Aorta (tissue), 5 donors: ENCODE data around the gene DIAPH2. TPM values are rescaled to one million over a fixed set of nuclear protein-coding genes. Genes with fewer than 3 reads are reported as not detected.

Source experiments
- ATAC-seq: fragments of 200-7000 bp; cut with Tn5 transposase; one replicate; pipeline ENCODE4 v1.9.1; 2022; ENCODE audit warnings: moderate library complexity; ENCODE audit not compliant: low FRiP score
- DNase-seq, 2 donors: peaks; one replicate each; pipeline ENCODE4 v3.0.0-alpha.2; 2020
- H3K27ac ChIP-seq, 2 donors: one replicate each; pipeline ENCODE4 v1.5.1; 2013; ENCODE audit warnings: low read length in 2 of 2, mild to moderate bottlenecking in 2 of 2, moderate library complexity in 2 of 2, control low read depth in 1 of 2, inconsistent platforms in 1 of 2, low read depth in 1 of 2
- H3K27me3 ChIP-seq, 2 donors: one replicate each; pipeline ENCODE4 v1.6.1; 2013; ENCODE audit warnings: control low read depth in 1 of 2, low read length in 1 of 2, mild to moderate bottlenecking in 1 of 2, moderate library complexity in 1 of 2; ENCODE audit not compliant: insufficient read depth in 2 of 2, control insufficient read depth in 1 of 2
- H3K36me3 ChIP-seq, 2 donors: one replicate each; pipeline ENCODE4 v1.6.1; 2013; ENCODE audit warnings: control low read depth in 1 of 2, low read length in 1 of 2, mild to moderate bottlenecking in 1 of 2; ENCODE audit not compliant: insufficient read depth in 2 of 2, control insufficient read depth in 1 of 2
- H3K4me1 ChIP-seq, 2 donors: one replicate each; pipeline ENCODE4 v1.6.1; 2013; ENCODE audit warnings: low read length in 2 of 2, control low read depth in 1 of 2, mild to moderate bottlenecking in 1 of 2, moderate library complexity in 1 of 2; ENCODE audit not compliant: insufficient read depth in 2 of 2, control insufficient read depth in 1 of 2
- H3K4me3 ChIP-seq, 2 donors: one replicate each; pipeline ENCODE4 v1.5.1; 2013; ENCODE audit warnings: low read length in 2 of 2, control low read depth in 1 of 2, mild to moderate bottlenecking in 1 of 2
- H3K9me3 ChIP-seq: one replicate; pipeline ENCODE4 v1.6.1; 2013; ENCODE audit warnings: mild to moderate bottlenecking, low read length; ENCODE audit not compliant: control insufficient read depth
- WGBS, 2 donors: extraction: QIAGEN DNeasy Blood & Tissue Kit; methylation state at CpG; one replicate each; pipeline ENCODE4 v1.1.7; 2013; 5-methylcytosine and 5-hydroxymethylcytosine counted together
- intact Hi-C, 2 donors: fragments of 100-400 bp; cut with DNase I; formaldehyde crosslinking; loops; one replicate each; pipeline versions ENCODE4 v1.14.2 to v1.15.0; 2022
- polyA plus RNA-seq, 2 donors: library from polyadenylated mRNA; stranded (reverse); fragments of 200-250 nt; gene quantifications; one replicate each; pipeline ENCODE4 v1.2.3, GENCODE V29; 2013
- total RNA-seq, 2 donors: library from RNA; stranded (reverse); fragmentation: NEBNext Ultra II Directional; extraction: Animal tissue kit (Norgen Biotek cat#: 25700); gene quantifications; one replicate each; pipeline ENCODE4 v1.2.1, GENCODE V29; 2021
- donor health status: healthy with polysubstance abuse.
- donor health status: Bipolar disorder and iron deficiency.
- donor health status: DM: no; HTN: no; CAD: no.
- donor health status: DM: no; HTN: no; CAD: no.
- donor health status: DM: yes; HTN: yes; CAD: no.

DIAPH2 gene
- total and polyA plus RNA-seq, 4 donors: 6.5 to 48.4 (median 29.9) TPM

DNA sequence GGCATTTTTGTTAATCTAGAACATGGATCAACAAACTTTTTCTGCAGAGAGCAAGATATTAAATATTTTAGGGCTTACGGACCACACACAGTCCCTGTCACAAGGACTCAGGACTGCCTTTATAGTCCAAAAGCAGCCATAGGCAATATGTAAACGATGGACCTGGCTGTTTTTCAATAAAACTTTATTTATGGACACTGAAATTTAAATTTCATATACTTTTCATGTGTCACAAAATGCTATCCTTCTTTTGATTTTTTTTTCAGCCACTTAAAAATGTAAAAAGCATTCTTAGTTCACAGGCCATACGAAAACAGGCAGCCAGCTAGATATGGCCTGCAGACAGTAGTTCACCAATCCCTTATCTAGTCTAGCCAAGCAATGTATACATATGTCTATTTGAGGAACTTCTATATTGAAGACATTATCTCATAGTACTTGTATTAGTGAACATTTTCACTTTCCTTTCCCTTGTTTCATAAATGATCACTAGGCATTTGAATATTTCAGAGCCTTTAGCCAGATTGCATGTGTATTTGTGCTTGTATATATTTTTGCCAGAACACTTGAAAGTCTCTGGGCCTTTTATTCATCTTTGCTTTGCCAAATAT, 549.9 kb downstream of the DIAPH2 start:
- DNase-seq (no peak), ATAC-seq (no peak)
- intact Hi-C loops: no loop called here
- no peaks in the 10 kb centered on the region for H3K36me3 ChIP-seq
- H3K27me3 ChIP-seq: no peaks in the 10 kb centered on the region
- no peaks in the 10 kb centered on the region for H3K9me3 ChIP-seq
- H3K27ac ChIP-seq: no peak overlapping the region
- 79 to 97% methylated on average over 3 of the region's 3 CpGs for WGBS, 2 donors
- H3K4me1 ChIP-seq: no peaks in the 10 kb centered on the region
- no peak overlapping the region for H3K4me3 ChIP-seq

DNA sequence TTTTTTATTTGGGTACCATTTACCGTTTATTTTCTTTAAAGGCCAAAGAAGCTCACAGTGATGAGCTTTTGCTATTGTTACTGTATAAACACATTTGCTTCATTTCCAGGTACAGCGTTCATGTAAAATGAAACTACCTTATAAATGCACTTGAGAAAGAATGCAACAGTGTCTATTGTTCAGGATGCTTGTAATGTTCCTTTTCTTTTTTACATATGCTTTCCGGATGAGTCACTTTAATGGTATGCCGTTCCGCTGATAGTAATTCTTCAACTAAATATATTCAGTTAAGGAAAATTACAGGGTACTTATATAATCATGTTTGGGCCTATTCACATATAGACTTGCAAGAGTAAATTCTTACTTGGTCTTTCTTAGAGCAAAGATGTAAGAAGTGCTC, 554.0 kb downstream of the DIAPH2 start:
- 70 to 74% methylated on average over 5 of the region's 5 CpGs for WGBS, 2 donors
- Histone ChIP-seq H3K4me3 (no peak overlapping the region), H3K9me3 (no peaks in the 10 kb centered on the region), H3K36me3 (no peaks in the 10 kb centered on the region), H3K4me1 (no peaks in the 10 kb centered on the region), H3K27me3 (no peaks in the 10 kb centered on the region), H3K27ac (no peak overlapping the region)
- DNase-seq: no peak
- intact Hi-C loops: no loop called here
- ATAC-seq: no peak

DNA sequence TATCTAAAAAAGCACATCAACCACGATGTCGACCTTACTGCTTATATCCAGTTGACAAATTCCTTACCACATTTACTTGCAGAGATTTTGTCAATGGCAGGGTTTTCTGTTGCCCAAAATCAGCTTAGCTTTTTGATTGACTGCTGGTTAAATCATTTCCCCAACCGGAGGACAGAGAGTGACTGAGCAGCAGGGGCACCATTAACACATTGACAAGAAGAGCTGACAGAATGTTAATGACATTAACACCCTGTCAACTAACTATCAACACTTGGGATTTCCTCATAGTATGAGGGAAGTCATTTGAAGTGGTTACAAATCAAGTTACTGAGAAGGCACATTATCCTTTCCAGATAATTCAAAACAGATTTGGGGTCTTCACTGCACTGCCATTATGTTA, 567.5 kb downstream of the DIAPH2 start:
- H3K4me3 ChIP-seq: no peak overlapping the region
- DNase-seq: no peak
- H3K9me3 ChIP-seq: no peaks in the 10 kb centered on the region
- intact Hi-C loops: no loop called here
- H3K36me3 ChIP-seq: no peaks in the 10 kb centered on the region
- no peaks in the 10 kb centered on the region for H3K27me3 ChIP-seq
- no peaks in the 10 kb centered on the region for H3K4me1 ChIP-seq
- ATAC-seq: no peak
- H3K27ac ChIP-seq: no peak overlapping the region
- WGBS, 2 donors: 58 to 78% methylated on average over 3 of the region's 3 CpGs

DNA sequence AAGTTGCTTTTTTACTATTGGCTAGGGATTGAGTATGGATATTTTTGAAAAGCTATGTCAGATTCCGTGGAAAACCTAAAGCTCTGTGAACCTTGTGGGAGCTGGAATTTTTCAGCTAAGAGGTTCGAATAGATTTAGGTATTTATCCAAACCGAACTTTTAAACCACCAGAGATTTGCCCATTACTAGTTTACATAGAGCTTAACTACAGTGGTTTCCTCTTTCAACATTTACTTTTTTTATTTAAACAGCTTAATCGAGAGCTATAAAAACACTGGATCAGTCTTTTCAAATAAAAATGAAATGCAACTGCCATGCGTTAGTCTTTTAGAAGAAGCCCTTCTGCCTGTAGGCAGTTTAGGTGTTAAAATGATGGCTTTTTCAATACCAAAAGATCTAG, 576.0 kb downstream of the DIAPH2 start:
- ATAC-seq (no peak), DNase-seq (no peak)
- intact Hi-C loops: no loop called here
- Histone ChIP-seq H3K4me3 (no peak overlapping the region), H3K4me1 (no peaks in the 10 kb centered on the region), H3K9me3 (no peaks in the 10 kb centered on the region), H3K36me3 (no peaks in the 10 kb centered on the region), H3K27me3 (no peaks in the 10 kb centered on the region), H3K27ac (no peak overlapping the region)
- WGBS, 2 donors: 21 to 38% methylated on average over 5 of the region's 5 CpGs

DNA sequence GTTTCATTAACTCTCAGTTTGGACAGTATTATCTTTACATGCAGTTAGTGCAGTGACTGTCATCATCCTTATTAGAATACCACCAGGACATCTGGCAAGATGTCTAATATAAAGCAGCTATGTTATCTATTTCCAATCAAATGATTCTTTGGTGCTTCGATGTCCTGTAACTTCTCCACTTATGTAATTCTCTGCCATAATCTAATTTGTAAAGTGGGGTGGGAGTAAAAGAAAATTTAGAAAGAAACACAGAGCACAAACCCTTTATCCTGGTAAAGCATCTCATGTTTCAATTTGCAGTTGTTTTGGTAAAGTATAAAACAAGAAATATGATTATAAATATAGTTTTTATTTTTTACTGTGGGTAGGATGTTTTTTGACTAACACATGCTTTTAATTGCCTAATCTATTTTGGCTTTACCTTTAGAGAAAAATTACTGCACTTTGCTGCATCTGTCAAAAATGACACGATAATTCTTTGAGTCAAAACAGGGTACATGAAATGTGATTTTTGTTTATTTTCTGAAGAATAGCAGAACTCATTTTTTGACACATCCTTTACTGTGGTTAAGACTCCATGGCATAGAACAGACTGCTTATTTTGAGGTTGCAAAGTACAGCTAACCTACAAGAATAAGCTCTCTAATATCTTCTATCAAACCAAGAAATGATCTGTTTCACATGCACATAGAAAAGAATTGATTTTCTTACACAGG, 581.9 kb downstream of the DIAPH2 start:
- H3K4me3 ChIP-seq: no peak overlapping the region
- DNase-seq: no peak
- intact Hi-C loops: no loop called here
- H3K36me3 ChIP-seq: no peaks in the 10 kb centered on the region
- no peak overlapping the region for H3K27ac ChIP-seq
- H3K27me3 ChIP-seq: no peaks in the 10 kb centered on the region
- WGBS, 2 donors: 51 to 56% methylated on average over 2 of the region's 2 CpGs
- H3K9me3 ChIP-seq: no peaks in the 10 kb centered on the region
- no peak for ATAC-seq
- H3K4me1 ChIP-seq: peaks cover 0 to 3% of the 10 kb centered on the region in 2 donors

DNA sequence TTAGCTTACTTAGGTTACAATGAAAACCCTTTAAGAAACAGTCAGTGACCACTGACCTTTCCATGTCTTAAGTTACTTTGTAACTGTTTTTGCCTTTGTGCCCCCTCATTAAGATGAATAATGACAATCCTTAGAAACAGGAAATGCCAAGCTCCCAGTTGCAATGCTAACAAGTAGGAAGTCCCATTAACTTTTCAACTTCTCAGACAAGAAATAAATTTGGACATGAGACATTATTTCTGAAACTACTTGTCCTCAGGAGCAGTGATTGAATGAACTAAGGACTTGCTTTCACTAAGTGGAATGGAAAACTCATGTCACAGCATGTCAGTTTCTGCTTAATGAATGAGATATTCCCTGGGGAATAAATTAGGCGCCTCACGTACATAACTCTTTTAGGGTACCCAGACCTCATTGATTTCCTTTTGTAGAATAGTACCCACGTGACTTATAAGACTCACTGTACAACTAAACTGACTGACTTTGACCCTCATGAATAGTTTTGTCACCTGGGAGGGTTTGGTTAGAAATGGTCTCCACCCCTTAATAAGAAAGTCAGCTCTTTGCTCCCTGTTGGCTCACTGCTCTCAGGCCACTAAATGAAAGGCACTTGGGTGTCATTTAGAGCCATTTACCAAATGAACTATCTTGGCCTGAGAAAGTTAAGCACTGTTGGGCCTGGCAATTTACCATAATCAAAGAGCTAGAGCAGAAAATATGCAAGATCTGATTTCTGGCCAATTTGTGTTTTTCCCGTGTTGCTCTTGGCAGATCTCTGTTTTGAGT, 582.9 kb downstream of the DIAPH2 start:
- no peaks in the 10 kb centered on the region for H3K9me3 ChIP-seq
- intact Hi-C loops: no loop called here
- no peak overlapping the region for H3K4me3 ChIP-seq
- peaks cover 0 to 3% of the 10 kb centered on the region in 2 donors for H3K4me1 ChIP-seq
- no peaks in the 10 kb centered on the region for H3K36me3 ChIP-seq
- no peak for DNase-seq
- no peak overlapping the region for H3K27ac ChIP-seq
- whole genome bisulfite sequencing, 2 donors: 27 to 29% methylated on average over 4 of the region's 4 CpGs
- no peak for ATAC-seq
- H3K27me3 ChIP-seq: no peaks in the 10 kb centered on the region

DNA sequence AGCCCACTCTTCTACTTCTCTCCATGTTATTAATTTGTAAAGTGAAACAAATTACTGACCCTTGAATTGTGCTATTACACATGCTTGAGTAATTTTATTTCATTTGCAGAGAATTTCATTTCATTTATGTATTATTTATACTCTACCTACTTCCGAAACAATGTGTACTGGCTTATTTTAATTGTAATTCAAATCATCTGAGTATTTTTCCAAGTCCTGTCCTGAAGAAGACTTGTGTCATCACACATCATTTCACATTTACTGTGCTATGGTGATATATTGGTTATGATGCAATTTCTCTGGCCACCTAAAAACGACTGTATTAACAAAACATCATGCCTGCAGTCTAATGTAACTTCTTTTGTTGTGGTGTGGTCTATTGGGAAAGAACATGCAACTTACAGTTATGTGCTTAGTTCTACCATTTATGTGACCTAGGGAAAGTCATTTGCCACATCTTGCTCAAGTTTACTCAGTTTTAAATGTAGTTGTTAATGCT, 583.6 kb downstream of the DIAPH2 start:
- no peaks in the 10 kb centered on the region for H3K27me3 ChIP-seq
- no peak overlapping the region for H3K27ac ChIP-seq
- ATAC-seq: no peak
- DNase-seq: no peak
- H3K36me3 ChIP-seq: no peaks in the 10 kb centered on the region
- no peak overlapping the region for H3K4me3 ChIP-seq
- 6 to 26% methylated on average over 2 of the region's 2 CpGs for WGBS, 2 donors
- peaks cover 0 to 3% of the 10 kb centered on the region in 2 donors for H3K4me1 ChIP-seq
- H3K9me3 ChIP-seq: no peaks in the 10 kb centered on the region
- intact Hi-C loops: no loop called here

DNA sequence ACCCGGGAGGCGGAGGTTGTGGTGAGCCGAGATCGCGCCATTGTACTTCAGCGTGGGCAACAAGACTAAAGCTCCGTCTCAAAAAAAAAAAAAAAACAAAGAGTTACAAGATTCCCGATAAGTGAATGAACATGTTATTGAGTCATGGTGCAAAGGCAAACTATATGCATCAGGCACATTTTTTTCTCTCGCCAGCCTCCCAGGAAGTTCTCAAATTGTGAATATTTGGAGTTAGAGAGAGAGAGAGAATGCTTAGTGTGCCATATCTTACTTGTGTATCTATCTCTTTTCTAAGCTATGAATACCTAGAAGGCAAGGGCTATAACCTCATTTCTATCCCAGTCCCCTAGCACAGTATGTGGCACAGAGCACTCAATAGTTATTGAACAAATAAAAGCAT, 599.9 kb downstream of the DIAPH2 start:
- H3K4me3 ChIP-seq: no peak overlapping the region
- H3K4me1 ChIP-seq: no peaks in the 10 kb centered on the region
- WGBS, 2 donors: 97 to 98% methylated on average over 9 of the region's 9 CpGs
- H3K9me3 ChIP-seq: no peaks in the 10 kb centered on the region
- intact Hi-C loops: no loop called here
- ATAC-seq (no peak), DNase-seq (no peak)
- H3K36me3 ChIP-seq: no peaks in the 10 kb centered on the region
- no peak overlapping the region for H3K27ac ChIP-seq
- H3K27me3 ChIP-seq: no peaks in the 10 kb centered on the region
